PFSK-1 (cell line): ENCODE results near the gene SF3A2.

Source experiments
- POLR2AphosphoS5 ChIP-seq: IDR thresholded peaks from 2 replicates; pipeline ENCODE4 v1.6.1; 2012; ENCODE audit warnings: low read depth, mild to moderate bottlenecking, control low read depth, low read length, moderate library complexity
- TAF1 ChIP-seq: IDR thresholded peaks from 2 replicates; pipeline ENCODE4 v1.6.1; 2012; ENCODE audit warnings: low read length, control low read depth, borderline replicate concordance; ENCODE audit not compliant: insufficient read depth
- TF ChIP-seq, protein P1 (sequence below), 2 experiments: IDR thresholded peaks; 2 replicates each; pipeline versions ENCODE4 v1.6.1 to v1.8.0; 2011 to 2012; ENCODE audit warnings: low read depth in 2 of 2, low read length in 2 of 2, control low read depth in 1 of 2, inconsistent platforms in 1 of 2, mild to moderate bottlenecking in 1 of 2, moderate library complexity in 1 of 2; ENCODE audit not compliant: insufficient read depth in 1 of 2

DNA sequence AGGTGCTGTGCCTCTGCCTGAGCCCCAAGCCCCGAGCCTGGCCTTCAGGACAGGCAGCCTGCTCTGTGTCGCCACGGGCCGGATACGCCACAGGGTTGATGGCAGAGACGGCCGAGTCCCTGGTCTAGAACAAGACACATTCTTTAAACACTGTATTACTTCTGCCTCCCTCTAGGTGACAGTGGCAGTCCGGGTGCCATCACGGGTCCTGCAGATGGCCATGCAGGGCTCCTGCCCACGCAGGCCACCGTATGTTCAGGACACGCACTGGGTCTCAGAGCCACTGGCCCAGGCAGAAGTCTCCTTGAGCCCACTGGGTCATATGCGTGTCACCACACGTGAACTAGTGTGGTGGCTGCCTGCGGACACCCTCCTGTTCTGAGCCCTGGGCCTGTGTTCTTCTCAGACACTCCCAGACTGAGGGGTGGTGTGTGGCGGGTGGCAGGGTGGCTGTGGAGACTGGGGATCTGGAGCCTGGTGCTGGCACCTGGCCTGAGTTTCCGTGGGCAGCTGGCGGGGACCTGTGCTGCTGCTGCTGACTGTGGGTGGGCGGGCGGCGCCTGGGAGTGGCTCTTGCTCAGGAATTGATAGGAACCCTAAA lies 4.9 kb upstream of the SF3A2 start:
- no peak for TF ChIP-seq TAF1
- TF ChIP-seq POLR2AphosphoS5 = no peak; the same call in 1 of the 2 replicates
- TF ChIP-seq, protein P1, sequence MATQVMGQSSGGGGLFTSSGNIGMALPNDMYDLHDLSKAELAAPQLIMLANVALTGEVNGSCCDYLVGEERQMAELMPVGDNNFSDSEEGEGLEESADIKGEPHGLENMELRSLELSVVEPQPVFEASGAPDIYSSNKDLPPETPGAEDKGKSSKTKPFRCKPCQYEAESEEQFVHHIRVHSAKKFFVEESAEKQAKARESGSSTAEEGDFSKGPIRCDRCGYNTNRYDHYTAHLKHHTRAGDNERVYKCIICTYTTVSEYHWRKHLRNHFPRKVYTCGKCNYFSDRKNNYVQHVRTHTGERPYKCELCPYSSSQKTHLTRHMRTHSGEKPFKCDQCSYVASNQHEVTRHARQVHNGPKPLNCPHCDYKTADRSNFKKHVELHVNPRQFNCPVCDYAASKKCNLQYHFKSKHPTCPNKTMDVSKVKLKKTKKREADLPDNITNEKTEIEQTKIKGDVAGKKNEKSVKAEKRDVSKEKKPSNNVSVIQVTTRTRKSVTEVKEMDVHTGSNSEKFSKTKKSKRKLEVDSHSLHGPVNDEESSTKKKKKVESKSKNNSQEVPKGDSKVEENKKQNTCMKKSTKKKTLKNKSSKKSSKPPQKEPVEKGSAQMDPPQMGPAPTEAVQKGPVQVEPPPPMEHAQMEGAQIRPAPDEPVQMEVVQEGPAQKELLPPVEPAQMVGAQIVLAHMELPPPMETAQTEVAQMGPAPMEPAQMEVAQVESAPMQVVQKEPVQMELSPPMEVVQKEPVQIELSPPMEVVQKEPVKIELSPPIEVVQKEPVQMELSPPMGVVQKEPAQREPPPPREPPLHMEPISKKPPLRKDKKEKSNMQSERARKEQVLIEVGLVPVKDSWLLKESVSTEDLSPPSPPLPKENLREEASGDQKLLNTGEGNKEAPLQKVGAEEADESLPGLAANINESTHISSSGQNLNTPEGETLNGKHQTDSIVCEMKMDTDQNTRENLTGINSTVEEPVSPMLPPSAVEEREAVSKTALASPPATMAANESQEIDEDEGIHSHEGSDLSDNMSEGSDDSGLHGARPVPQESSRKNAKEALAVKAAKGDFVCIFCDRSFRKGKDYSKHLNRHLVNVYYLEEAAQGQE (IDR thresholded peaks at IDR 0.05; ENCODE audit: insufficient read depth in 1 of 2, low read depth in 2 of 2, low read length in 2 of 2) = no peak
